K562 (cell line): ENCODE results near the gene SMIM35. TPM values are rescaled to one million over a fixed set of nuclear protein-coding genes. Genes with fewer than 3 reads are reported as not detected.

Experiments
- CBFA2T3 ChIP-seq: fragments of 450-650 bp; IDR thresholded peaks from 2 replicates; pipeline ENCODE4 v1.6.1; 2017
- ESRRB ChIP-seq: fragments of 250-450 bp; sonication (Bioruptor Pico); IDR thresholded peaks from 2 replicates; pipeline ENCODE4 v1.5.0; 2020; ENCODE audit warnings: mild to moderate bottlenecking, moderate library complexity, borderline replicate concordance
- KDM4B ChIP-seq, 2 experiments: fragments of 450-650 bp in 1 of 2; sonication (generic) in 1 of 2; IDR thresholded peaks; 2 replicates each; pipeline ENCODE4 v1.6.1; 2016 to 2017; ENCODE audit warnings: borderline replicate concordance in 2 of 2, antibody characterized with exemption in 1 of 2, low read depth in 1 of 2, mild to moderate bottlenecking in 1 of 2
- MCM5 ChIP-seq: fragments of 450-650 bp; IDR thresholded peaks from 2 replicates; pipeline ENCODE4 v1.6.1; 2016; ENCODE audit warnings: low read depth
- NCOA1 ChIP-seq: fragments of 450-650 bp; IDR thresholded peaks from 2 replicates; pipeline ENCODE4 v1.6.1; 2016; ENCODE audit warnings: low read depth
- NFYB ChIP-seq: IDR thresholded peaks from 2 replicates; pipeline ENCODE4 v1.6.1; 2011; ENCODE audit warnings: mild to moderate bottlenecking, moderate library complexity; ENCODE audit not compliant: insufficient read length; ENCODE audit errors: extremely low read depth
- RAD21 ChIP-seq, 2 experiments: fragments of 250-450 bp in 1 of 2; fragments of 450-650 bp in 1 of 2; sonication (Bioruptor Pico) in 1 of 2; formaldehyde crosslinking in 1 of 2; IDR thresholded peaks in 1 of 2; conservative IDR thresholded peaks in 1 of 2; 2 replicates each; pipeline versions ENCODE4 v1.4.0 to v1.8.0; 2020 to 2022; ENCODE audit warnings: mild to moderate bottlenecking in 2 of 2, moderate library complexity in 1 of 2
- RBM15 ChIP-seq: fragments of 200-400 bp; formaldehyde crosslinking; IDR thresholded peaks from 2 replicates; pipeline ENCODE4 v1.6.1; 2018; ENCODE audit warnings: mild to moderate bottlenecking, low read length, moderate library complexity; ENCODE audit not compliant: insufficient read depth
- STAT5B ChIP-seq: fragments of 250-450 bp; sonication (Bioruptor Pico); IDR thresholded peaks from 2 replicates; pipeline ENCODE4 v1.8.0; 2021; ENCODE audit warnings: mild to moderate bottlenecking, inconsistent platforms
- SUPT5H ChIP-seq: fragments of 450-650 bp; IDR thresholded peaks from 2 replicates; pipeline ENCODE4 v1.6.1; 2016
- TAF1 ChIP-seq: IDR thresholded peaks from 2 replicates; pipeline ENCODE4 v1.6.1; 2011; ENCODE audit warnings: mild to moderate bottlenecking, low read length, moderate library complexity; ENCODE audit not compliant: insufficient read depth, control insufficient read depth, severe bottlenecking; ENCODE audit errors: extremely low read depth
- WHSC1 ChIP-seq: IDR thresholded peaks from one replicate; pipeline ENCODE4 v1.6.1; 2012; ENCODE audit warnings: low read length, control low read depth, inconsistent platforms
- ZBTB1 ChIP-seq: sonication (generic); formaldehyde crosslinking; IDR thresholded peaks from 2 replicates; pipeline ENCODE4 v1.8.1; 2023; ENCODE audit warnings: missing genetic modification reagents, low read depth, mild to moderate bottlenecking, borderline replicate concordance
- ZKSCAN3 ChIP-seq: fragments of 250-450 bp; sonication (Bioruptor Pico); IDR thresholded peaks from 2 replicates; pipeline ENCODE4 v1.4.0; 2020
- ZNF561 ChIP-seq: fragments of 450-650 bp; formaldehyde crosslinking; conservative IDR thresholded peaks from 2 replicates; pipeline ENCODE4 v1.4.0; 2020; ENCODE audit warnings: mild to moderate bottlenecking, moderate library complexity
- ZNF57 ChIP-seq: fragments of 450-650 bp; formaldehyde crosslinking; IDR thresholded peaks from 2 replicates; pipeline ENCODE4 v1.4.0; 2020; ENCODE audit warnings: mild to moderate bottlenecking, moderate library complexity
- ZNF707 ChIP-seq: fragments of 250-450 bp; sonication (Bioruptor Pico); conservative IDR thresholded peaks from 2 replicates; pipeline ENCODE4 v1.8.0; 2022; ENCODE audit warnings: inconsistent platforms, mild to moderate bottlenecking, moderate library complexity
- ZNF785 ChIP-seq: fragments of 250-450 bp; sonication (Bioruptor Pico); IDR thresholded peaks from 2 replicates; pipeline ENCODE4 v1.4.0; 2020; ENCODE audit warnings: mild to moderate bottlenecking
- polyA plus RNA-seq, 8 experiments: library from polyadenylated mRNA; depleted of rRNA in 4 of 8; stranded (reverse) in 5 of 8; unstranded in 3 of 8; fragments of >200 nt; fragmentation: Nextera tagmentation in 2 of 8; fragmentation: Illumina TruSeq in 1 of 8; extraction: Ambion mirVana in 2 of 8; extraction: Trizol in 1 of 8; gene quantifications; 2 replicates each; pipeline versions ENCODE4 v1.2.1 to v1.2.3, GENCODE V29; 2011 to 2014; ENCODE audit warnings: inconsistent platforms in 1 of 8, missing spikeins in 1 of 8
- total RNA-seq, 7 experiments: library from RNA; depleted of rRNA in 6 of 7; stranded (reverse); fragments of >200 nt in 6 of 7; fragmentation: Illumina TruSeq in 2 of 7; extraction: Trizol in 2 of 7; gene quantifications; 2 replicates each; pipeline versions ENCODE4 v1.2.1 to v1.2.3, GENCODE V29; 2011 to 2021; ENCODE audit warnings: low replicate concordance in 1 of 7
- TF ChIP-seq, protein P1 (sequence below): sonication (generic); formaldehyde crosslinking; IDR thresholded peaks from 2 replicates; pipeline ENCODE4 v1.9.0; 2022; ENCODE audit warnings: mild to moderate bottlenecking, missing genetic modification reagents
- TF ChIP-seq, protein P2 (sequence below), 3 experiments: fragments of 200-800 bp in 1 of 3; sonication (Bioruptor generic) in 1 of 3; sonication (generic) in 1 of 3; formaldehyde crosslinking in 1 of 3; IDR thresholded peaks; 2 replicates each; pipeline versions ENCODE4 v1.6.1 to v1.8.0; 2016 to 2022; ENCODE audit warnings: mild to moderate bottlenecking in 2 of 3, missing compliant biosample characterization in 2 of 3, missing genetic modification characterization in 2 of 3, missing genetic modification reagents in 1 of 3
- TF ChIP-seq, protein P3 (sequence below): fragments of 450-650 bp; formaldehyde crosslinking; conservative IDR thresholded peaks from 2 replicates; pipeline ENCODE4 v1.4.0; 2022; ENCODE audit warnings: mild to moderate bottlenecking, missing genetic modification characterization
- TF ChIP-seq, protein P4 (sequence below): fragments of 450-650 bp; formaldehyde crosslinking; IDR thresholded peaks from 2 replicates; pipeline ENCODE4 v1.4.0; 2022; ENCODE audit warnings: mild to moderate bottlenecking, moderate library complexity

Gene SMIM35
- total and polyA plus RNA-seq, 9 of the 15 experiments (the other 6 are each of a cell fraction or from before 2014, with no cell fraction given): 0.03 TPM; not detected in 7

DNA sequence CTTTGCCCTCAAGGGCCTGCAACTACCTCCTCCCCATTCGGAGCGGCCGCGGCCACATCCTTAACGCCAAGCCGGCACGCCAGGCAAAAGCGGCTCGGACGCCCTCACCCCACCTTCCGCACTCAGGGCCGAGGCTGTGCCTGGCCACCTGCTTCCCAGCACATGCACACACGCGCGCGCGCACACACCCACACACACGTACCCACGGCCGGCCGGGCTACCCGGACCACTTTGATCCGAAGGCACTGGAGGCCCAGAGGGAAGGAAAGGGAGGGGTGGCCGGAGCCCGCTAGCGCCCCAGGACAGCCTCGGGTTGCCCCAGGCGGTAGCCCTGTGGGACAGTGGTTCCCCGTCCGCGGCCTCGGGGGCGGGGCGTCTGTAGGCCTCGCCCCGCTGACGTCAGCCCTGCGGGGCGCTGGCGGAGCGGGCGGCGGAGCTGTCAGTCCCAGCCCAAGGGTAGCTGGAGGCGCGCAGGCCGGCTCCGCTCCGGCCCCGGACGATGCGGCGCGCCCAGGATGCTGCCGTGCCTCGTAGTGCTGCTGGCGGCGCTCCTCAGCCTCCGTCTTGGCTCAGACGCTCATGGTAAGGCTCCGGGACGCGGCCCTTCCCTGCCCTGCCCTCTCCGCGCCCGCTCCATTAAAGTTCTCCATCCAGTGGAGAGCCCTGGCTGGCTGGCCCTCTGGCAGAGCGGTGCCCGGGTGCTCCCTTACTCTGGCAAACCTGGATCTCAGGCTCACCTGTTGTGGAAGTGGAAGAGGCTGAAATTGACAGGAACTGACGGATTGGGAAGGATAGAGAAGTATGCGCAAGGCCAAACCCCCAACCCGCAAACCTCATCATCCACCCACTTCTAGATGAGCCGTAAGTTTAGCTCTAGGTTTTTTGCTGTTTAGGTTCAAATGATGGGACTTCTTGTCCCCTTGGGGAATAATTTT is 100.5 kb downstream of the SMIM35 start, which contains the start of gene IL10RA (continued):
- no peak for TF ChIP-seq ESRRB
- TF ChIP-seq WHSC1: no peak
- TF ChIP-seq STAT5B (CRISPR knock-in tag): no peak
- TF ChIP-seq ZBTB1 (CRISPR knock-in tag): peak; percentile 71; the same call in 1 of the 2 replicates
- TF ChIP-seq, protein P1, sequence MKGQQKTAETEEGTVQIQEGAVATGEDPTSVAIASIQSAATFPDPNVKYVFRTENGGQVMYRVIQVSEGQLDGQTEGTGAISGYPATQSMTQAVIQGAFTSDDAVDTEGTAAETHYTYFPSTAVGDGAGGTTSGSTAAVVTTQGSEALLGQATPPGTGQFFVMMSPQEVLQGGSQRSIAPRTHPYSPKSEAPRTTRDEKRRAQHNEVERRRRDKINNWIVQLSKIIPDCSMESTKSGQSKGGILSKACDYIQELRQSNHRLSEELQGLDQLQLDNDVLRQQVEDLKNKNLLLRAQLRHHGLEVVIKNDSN (CRISPR knock-in tag): peak; percentile 52; the same call in 1 of the 2 replicates
- no peak for TF ChIP-seq NCOA1
- TF ChIP-seq, protein P2, sequence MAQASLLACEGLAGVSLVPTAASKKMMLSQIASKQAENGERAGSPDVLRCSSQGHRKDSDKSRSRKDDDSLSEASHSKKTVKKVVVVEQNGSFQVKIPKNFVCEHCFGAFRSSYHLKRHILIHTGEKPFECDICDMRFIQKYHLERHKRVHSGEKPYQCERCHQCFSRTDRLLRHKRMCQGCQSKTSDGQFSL (CRISPR knock-in tag; IDR thresholded peaks at IDR 0.05): peak; percentile 82
- TF ChIP-seq, protein P2 (tag; IDR thresholded peaks at IDR 0.05): no peak
- TF ChIP-seq ZKSCAN3: no peak
- peak in 1 of 2 experiments; percentile 6; a peak in 1 of 4 replicates for TF ChIP-seq RAD21 (CRISPR knock-in tag; conservative IDR thresholded peaks at IDR 0.05 in 1 of 2, IDR thresholded peaks at IDR 0.05 in 1 of 2)
- peak; percentile 39 for TF ChIP-seq TAF1
- TF ChIP-seq ZNF57 (CRISPR knock-in tag): no peak
- no peak for TF ChIP-seq CBFA2T3
- TF ChIP-seq KDM4B (IDR thresholded peaks at IDR 0.05; ENCODE audit: borderline replicate concordance in 2 of 2, low read depth in 1 of 2): no peak
- TF ChIP-seq ZNF707 (CRISPR knock-in tag): no peak
- no peak for TF ChIP-seq ZNF785 (CRISPR knock-in tag)
- peak; percentile 90 for TF ChIP-seq SUPT5H
- TF ChIP-seq, protein P3, sequence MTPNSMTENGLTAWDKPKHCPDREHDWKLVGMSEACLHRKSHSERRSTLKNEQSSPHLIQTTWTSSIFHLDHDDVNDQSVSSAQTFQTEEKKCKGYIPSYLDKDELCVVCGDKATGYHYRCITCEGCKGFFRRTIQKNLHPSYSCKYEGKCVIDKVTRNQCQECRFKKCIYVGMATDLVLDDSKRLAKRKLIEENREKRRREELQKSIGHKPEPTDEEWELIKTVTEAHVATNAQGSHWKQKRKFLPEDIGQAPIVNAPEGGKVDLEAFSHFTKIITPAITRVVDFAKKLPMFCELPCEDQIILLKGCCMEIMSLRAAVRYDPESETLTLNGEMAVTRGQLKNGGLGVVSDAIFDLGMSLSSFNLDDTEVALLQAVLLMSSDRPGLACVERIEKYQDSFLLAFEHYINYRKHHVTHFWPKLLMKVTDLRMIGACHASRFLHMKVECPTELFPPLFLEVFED (CRISPR knock-in tag): 0 out of 2 replicates have a peak, but pooled peaks have one; percentile 27
- no peak for TF ChIP-seq RBM15
- TF ChIP-seq MCM5: no peak
- TF ChIP-seq, protein P4, sequence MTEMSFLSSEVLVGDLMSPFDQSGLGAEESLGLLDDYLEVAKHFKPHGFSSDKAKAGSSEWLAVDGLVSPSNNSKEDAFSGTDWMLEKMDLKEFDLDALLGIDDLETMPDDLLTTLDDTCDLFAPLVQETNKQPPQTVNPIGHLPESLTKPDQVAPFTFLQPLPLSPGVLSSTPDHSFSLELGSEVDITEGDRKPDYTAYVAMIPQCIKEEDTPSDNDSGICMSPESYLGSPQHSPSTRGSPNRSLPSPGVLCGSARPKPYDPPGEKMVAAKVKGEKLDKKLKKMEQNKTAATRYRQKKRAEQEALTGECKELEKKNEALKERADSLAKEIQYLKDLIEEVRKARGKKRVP: no peak
- no peak for TF ChIP-seq ZNF561
- peak; percentile 26 for TF ChIP-seq NFYB
